Activated naive CD4-positive, alpha-beta T cell treated with anti-CD3 and anti-CD28 coated beads for 36 hours (primary cell): Measurements from ENCODE around the gene RAD9A. TPM values are rescaled to one million over a fixed set of nuclear protein-coding genes. Genes with fewer than 3 reads are reported as not detected.
A peak's percentile ranks its signal among the peaks of the same experiment; 100 is the strongest.

Experiments
- CTCF ChIA-PET: fragments of 350-600 bp; sonication (Branson Sonifier 250); formaldehyde crosslinking; loops from one replicate; lab custom pipeline; 2021; ENCODE audit warnings: antibody characterized with exemption; lab: Charles Lee
- DNase-seq: peaks from one replicate; pipeline ENCODE4 v3.0.0-alpha.2; 2020
- H3K27ac Mint-ChIP-seq: one replicate; pipeline ENCODE4 v1.8.0; 2021; ENCODE audit warnings: mild to moderate bottlenecking, mixed read lengths
- H3K27me3 Mint-ChIP-seq: one replicate; pipeline ENCODE4 v1.8.0; 2021; ENCODE audit warnings: low read depth, mixed read lengths
- H3K36me3 Mint-ChIP-seq: one replicate; pipeline ENCODE4 v1.8.0; 2021; ENCODE audit warnings: low read depth, mixed read lengths
- H3K4me1 Mint-ChIP-seq: one replicate; pipeline ENCODE4 v1.8.0; 2021; ENCODE audit warnings: low read depth, mixed read lengths
- H3K4me3 Mint-ChIP-seq: one replicate; pipeline ENCODE4 v1.8.0; 2021; ENCODE audit warnings: mild to moderate bottlenecking, moderate library complexity, mixed read lengths
- H3K9me3 Mint-ChIP-seq: one replicate; pipeline ENCODE4 v1.8.0; 2021; ENCODE audit warnings: mixed read lengths
- intact Hi-C: fragments of 100-400 bp; cut with micrococcal nuclease; formaldehyde crosslinking; loops from one replicate; pipeline ENCODE4 v1.15.1; 2023
- total RNA-seq, 2 experiments: library from RNA; stranded (reverse); gene quantifications; one replicate each; pipeline ENCODE4 v1.2.3, GENCODE V29; 2021

RAD9A gene
- total RNA-seq, 2 experiments from 2014 or later: 29.5 to 30.7 TPM

- CTCF ChIA-PET: interaction anchor here (0.6 to 17.3 kb wide), 5 partner anchors 8 to 26 kb away, joined by 3 to 636 read pairs (median 6); partner anchors contain the start of gene CLCF1
- H3K27me3 Mint-ChIP-seq: no peaks in the 10 kb centered on the region
Observed at GRCh38 chr11:67364783-67365722, 26.7 kb upstream of the RAD9A start.

GRCh38 chr11:67365736-67366444 is 25.9 kb upstream of the RAD9A start:
- Mint-ChIP-seq H3K27me3 (peaks cover 4% of the 10 kb centered on the region), H3K4me3 (no peak overlapping the region), H3K4me1 (peaks cover 12% of the 10 kb centered on the region), H3K27ac (no peak overlapping the region), H3K36me3 (no peaks in the 10 kb centered on the region), H3K9me3 (no peaks in the 10 kb centered on the region)
- intact Hi-C loops: no loop called here
- CTCF ChIA-PET: interaction anchor here (0.6 to 17.3 kb wide), 4 partner anchors 9 to 25 kb away, joined by 3 to 636 read pairs (median 10); partner anchors contain the start of gene CLCF1
- DNase-seq: no peak

More at GRCh38 chr11:67364783-67365722, 26.7 kb upstream of the RAD9A start:
- H3K36me3 Mint-ChIP-seq: no peaks in the 10 kb centered on the region
- H3K9me3 Mint-ChIP-seq: no peaks in the 10 kb centered on the region
- no peak for DNase-seq
- no peak overlapping the region for H3K4me3 Mint-ChIP-seq
- H3K4me1 Mint-ChIP-seq: peaks cover 12% of the 10 kb centered on the region
- H3K27ac Mint-ChIP-seq: no peak overlapping the region
- intact Hi-C loops: no loop called here

- H3K9me3 Mint-ChIP-seq: no peaks in the 10 kb centered on the region
- H3K36me3 Mint-ChIP-seq: no peaks in the 10 kb centered on the region
- no peak overlapping the region for H3K4me3 Mint-ChIP-seq
- peaks cover 17% of the 10 kb centered on the region for H3K4me1 Mint-ChIP-seq
- no peak overlapping the region for H3K27ac Mint-ChIP-seq
- DNase-seq: no peak
- CTCF ChIA-PET: interaction anchor here (3.2 kb wide), 1 partner anchor 15 kb away, joined by 13 read pairs; no protein-coding TSS in a partner anchor
- intact Hi-C loops: no loop called here
- peaks cover 9% of the 10 kb centered on the region for H3K27me3 Mint-ChIP-seq
Observed at GRCh38 chr11:67366546-67366945, 25.2 kb upstream of the RAD9A start.

GRCh38 chr11:67366961-67367760 is 24.6 kb upstream of the RAD9A start:
- Mint-ChIP-seq H3K27ac (no peak overlapping the region), H3K4me1 (peaks cover 21% of the 10 kb centered on the region), H3K36me3 (no peaks in the 10 kb centered on the region), H3K27me3 (peaks cover 13% of the 10 kb centered on the region), H3K4me3 (no peak overlapping the region), H3K9me3 (no peaks in the 10 kb centered on the region)
- no peak for DNase-seq
- intact Hi-C loops: no loop called here
- CTCF ChIA-PET: interaction anchor here (1.6 to 3.2 kb wide), 2 partner anchors 15 to 16 kb away, joined by 4 to 13 read pairs; no protein-coding TSS in a partner anchor

- no peaks in the 10 kb centered on the region for H3K36me3 Mint-ChIP-seq
- no peak overlapping the region for H3K4me3 Mint-ChIP-seq
- H3K9me3 Mint-ChIP-seq: no peaks in the 10 kb centered on the region
- intact Hi-C loops: no loop called here
- peaks cover 13% of the 10 kb centered on the region for H3K27me3 Mint-ChIP-seq
- CTCF ChIA-PET: interaction anchor here (1.6 kb wide), 1 partner anchor 15 kb away, joined by 4 read pairs; no protein-coding TSS in a partner anchor
- H3K4me1 Mint-ChIP-seq: peaks cover 21% of the 10 kb centered on the region
- H3K27ac Mint-ChIP-seq: no peak overlapping the region
- DNase-seq: no peak
Observed at GRCh38 chr11:67367761-67368227, 24.0 kb upstream of the RAD9A start.

GRCh38 chr11:67368621-67369020 is 23.2 kb upstream of the RAD9A start:
- intact Hi-C loops: no loop called here
- DNase-seq: no peak
- Mint-ChIP-seq H3K36me3 (no peaks in the 10 kb centered on the region), H3K4me3 (no peak overlapping the region), H3K4me1 (peaks cover 21% of the 10 kb centered on the region), H3K9me3 (no peaks in the 10 kb centered on the region), H3K27me3 (peaks cover 13% of the 10 kb centered on the region), H3K27ac (no peak overlapping the region)
- CTCF ChIA-PET: interaction anchor here (1.6 to 19.4 kb wide), 3 partner anchors 12 to 23 kb away, joined by 4 to 636 read pairs (median 38); partner anchors contain the start of gene POLD4

GRCh38 chr11:67369275-67369674 is 22.5 kb upstream of the RAD9A start:
- H3K4me1 Mint-ChIP-seq: peaks cover 20% of the 10 kb centered on the region
- H3K9me3 Mint-ChIP-seq: no peaks in the 10 kb centered on the region
- no peaks in the 10 kb centered on the region for H3K36me3 Mint-ChIP-seq
- no peak overlapping the region for H3K27ac Mint-ChIP-seq
- intact Hi-C loops: no loop called here
- CTCF ChIA-PET: interaction anchor here (0.6 to 19.4 kb wide), 5 partner anchors 9 to 389 kb away, joined by 3 to 636 read pairs (median 4); partner anchors contain the start of gene POLD4
- no peak for DNase-seq
- H3K27me3 Mint-ChIP-seq: peaks cover 18% of the 10 kb centered on the region
- H3K4me3 Mint-ChIP-seq: no peak overlapping the region

GRCh38 chr11:67369801-67370284 is 21.9 kb upstream of the RAD9A start:
- Mint-ChIP-seq H3K4me1 (peaks cover 20% of the 10 kb centered on the region), H3K27me3 (peaks cover 24% of the 10 kb centered on the region), H3K9me3 (no peaks in the 10 kb centered on the region), H3K36me3 (no peaks in the 10 kb centered on the region), H3K4me3 (no peak overlapping the region), H3K27ac (no peak overlapping the region)
- CTCF ChIA-PET: interaction anchor here (0.6 to 19.4 kb wide), 5 partner anchors 8 to 390 kb away, joined by 3 to 636 read pairs (median 4); partner anchors contain the start of gene POLD4
- no peak for DNase-seq
- intact Hi-C loops: no loop called here

GRCh38 chr11:67370351-67371076 is 21.3 kb upstream of the RAD9A start:
- intact Hi-C loops: no loop called here
- Mint-ChIP-seq H3K4me3 (no peak overlapping the region), H3K27me3 (peaks cover 25% of the 10 kb centered on the region), H3K36me3 (no peaks in the 10 kb centered on the region), H3K9me3 (no peaks in the 10 kb centered on the region), H3K4me1 (peaks cover 21% of the 10 kb centered on the region), H3K27ac (no peak overlapping the region)
- CTCF ChIA-PET: interaction anchor here (1.5 to 19.4 kb wide), 4 partner anchors 11 to 25 kb away, joined by 4 to 636 read pairs (median 22); partner anchors contain the start of gene POLD4
- no peak for DNase-seq

- CTCF ChIA-PET: interaction anchor here (1.5 to 19.4 kb wide), 3 partner anchors 10 to 26 kb away, joined by 7 to 636 read pairs (median 38); partner anchors contain the start of gene POLD4
- Mint-ChIP-seq H3K27ac (no peak overlapping the region), H3K36me3 (no peaks in the 10 kb centered on the region)
Observed at GRCh38 chr11:67371189-67371910, 20.4 kb upstream of the RAD9A start.

More at GRCh38 chr11:67371189-67371910, 20.4 kb upstream of the RAD9A start:
- intact Hi-C loops: no loop called here
- Mint-ChIP-seq H3K4me1 (peaks cover 23% of the 10 kb centered on the region), H3K27me3 (peaks cover 25% of the 10 kb centered on the region), H3K9me3 (no peaks in the 10 kb centered on the region), H3K4me3 (peak overlapping the region; percentile 53)
- DNase-seq: no peak
